HepG2 (cell line): ENCODE measurements around the gene NGDN. TPM values are rescaled to one million over a fixed set of nuclear protein-coding genes. Genes with fewer than 3 reads are reported as not detected.

ENCODE experiments used
- FOSL1 ChIP-seq: sonication (generic); formaldehyde crosslinking; IDR thresholded peaks from 2 replicates; pipeline ENCODE4 v1.9.0; 2021; ENCODE audit warnings: missing genetic modification reagents, borderline replicate concordance
- GABPA ChIP-seq, 2 experiments: IDR thresholded peaks; 2 replicates each; pipeline ENCODE4 v1.6.1; 2011 to 2016; ENCODE audit warnings: low read depth in 2 of 2, low read length in 1 of 2, missing biosample characterization in 1 of 2, missing genetic modification characterization in 1 of 2
- MAFG ChIP-seq: sonication (generic); formaldehyde crosslinking; IDR thresholded peaks from 2 replicates; pipeline ENCODE4 v1.5.1; 2020; ENCODE audit warnings: mild to moderate bottlenecking, missing genetic modification reagents
- MIER2 ChIP-seq: IDR thresholded peaks from 2 replicates; pipeline ENCODE4 v1.6.1; 2016; ENCODE audit warnings: missing biosample characterization, missing genetic modification reagents
- MLXIP ChIP-seq: sonication (generic); formaldehyde crosslinking; IDR thresholded peaks from 2 replicates; pipeline ENCODE4 v1.9.0; 2021; ENCODE audit warnings: missing genetic modification reagents, borderline replicate concordance
- PAX8 ChIP-seq: sonication (generic); formaldehyde crosslinking; IDR thresholded peaks from 2 replicates; pipeline ENCODE4 v1.8.0; 2022; ENCODE audit warnings: mild to moderate bottlenecking, missing genetic modification reagents, borderline replicate concordance
- SOX13 ChIP-seq, 3 experiments: fragments of 450-650 bp in 1 of 3; sonication (generic) in 1 of 3; formaldehyde crosslinking in 1 of 3; IDR thresholded peaks in 2 of 3; conservative IDR thresholded peaks in 1 of 3; 2 replicates each; pipeline versions ENCODE4 v1.5.0 to v1.6.1; 2016 to 2020; ENCODE audit warnings: antibody characterized with exemption in 1 of 3, mild to moderate bottlenecking in 1 of 3, missing compliant biosample characterization in 1 of 3, missing genetic modification reagents in 1 of 3, moderate library complexity in 1 of 3
- TEAD3 ChIP-seq: optimal IDR thresholded peaks from 2 replicates; pipeline ENCODE3; 2016; ENCODE audit warnings: borderline replicate concordance
- ZFX ChIP-seq: sonication (generic); formaldehyde crosslinking; IDR thresholded peaks from 2 replicates; pipeline ENCODE4 v1.4.0; 2020; ENCODE audit warnings: mild to moderate bottlenecking, low read depth, missing genetic modification reagents, moderate library complexity
- ZNF230 ChIP-seq: sonication (generic); formaldehyde crosslinking; IDR thresholded peaks from 2 replicates; pipeline ENCODE4 v1.4.0; 2020; ENCODE audit warnings: mild to moderate bottlenecking, missing genetic modification reagents
- ZNF331 ChIP-seq: sonication (generic); formaldehyde crosslinking; IDR thresholded peaks from 2 replicates; pipeline ENCODE4 v1.4.0; 2020; ENCODE audit warnings: missing genetic modification reagents
- ZNF337 ChIP-seq: sonication (generic); formaldehyde crosslinking; IDR thresholded peaks from 2 replicates; pipeline ENCODE4 v1.5.1; 2020; ENCODE audit warnings: missing genetic modification reagents, low read depth, mild to moderate bottlenecking, borderline replicate concordance
- ZNF572 ChIP-seq: sonication (generic); formaldehyde crosslinking; IDR thresholded peaks from 2 replicates; pipeline ENCODE4 v1.5.1; 2020; ENCODE audit warnings: mild to moderate bottlenecking, missing genetic modification reagents
- ZNF749 ChIP-seq: sonication (generic); formaldehyde crosslinking; IDR thresholded peaks from 2 replicates; pipeline ENCODE4 v1.8.0; 2022; ENCODE audit warnings: mild to moderate bottlenecking, missing genetic modification reagents, moderate library complexity, borderline replicate concordance
- ZNF766 ChIP-seq: sonication (generic); formaldehyde crosslinking; IDR thresholded peaks from 2 replicates; pipeline ENCODE4 v1.5.0; 2020; ENCODE audit warnings: missing genetic modification reagents, borderline replicate concordance
- ZNF768 ChIP-seq: sonication (generic); formaldehyde crosslinking; IDR thresholded peaks from 2 replicates; pipeline ENCODE4 v1.4.0; 2020; ENCODE audit warnings: missing genetic modification reagents
- ZUFSP ChIP-seq: sonication (generic); formaldehyde crosslinking; IDR thresholded peaks from 2 replicates; pipeline ENCODE4 v1.9.0; 2021; ENCODE audit warnings: missing genetic modification reagents, mild to moderate bottlenecking, borderline replicate concordance
- polyA plus RNA-seq, 8 experiments: library from polyadenylated mRNA; depleted of rRNA in 3 of 8; stranded (reverse) in 7 of 8; unstranded in 1 of 8; fragments of >200 nt; fragmentation: Illumina TruSeq in 4 of 8; extraction: Trizol in 4 of 8; gene quantifications; 2 replicates each; pipeline versions ENCODE4 v1.2.1 to v1.2.3, GENCODE V29; 2011 to 2016; ENCODE audit warnings: low read depth in 4 of 8, missing spikeins in 1 of 8, mixed read lengths in 1 of 8; ENCODE audit not compliant: insufficient read depth in 1 of 8
- total RNA-seq, 5 experiments: library from RNA; depleted of rRNA; stranded (reverse); fragments of >200 nt; fragmentation: Illumina TruSeq; extraction: Trizol; gene quantifications; 2 replicates each; pipeline ENCODE4 v1.2.3, GENCODE V29; 2016; ENCODE audit warnings: low read depth in 1 of 5
- TF ChIP-seq, protein P1 (sequence below): sonication (generic); formaldehyde crosslinking; IDR thresholded peaks from 2 replicates; pipeline ENCODE4 v1.4.0; 2020; ENCODE audit warnings: missing genetic modification reagents, borderline replicate concordance

NGDN gene
- total and polyA plus RNA-seq, 2 of the 13 experiments (the other 11 are each of a cell fraction or from before 2014, with no cell fraction given) = 154 to 216 TPM

GRCh38 chr14:23469127-23469905 lies at the start of gene NGDN (continued):
- TF ChIP-seq ZNF768 (CRISPR knock-in tag) (peak; percentile 82), PAX8 (peak; percentile 90; the same call in 1 of the 2 replicates), ZNF337 (peak; percentile 45; the same call in 1 of the 2 replicates), ZNF749 (CRISPR knock-in tag) (peak; percentile 42; the same call in 1 of the 2 replicates), ZFX (CRISPR knock-in tag) (peak; percentile 100), ZNF766 (CRISPR knock-in tag) (peak; percentile 53; the same call in 1 of the 2 replicates), GABPA (IDR thresholded peaks at IDR 0.05; ENCODE audit: low read depth, low read length) (peak; percentile 99), GABPA (CRISPR knock-in tag; IDR thresholded peaks at IDR 0.05; ENCODE audit: low read depth) (peak; percentile 100), FOSL1 (CRISPR knock-in tag) (0 out of 2 replicates have a peak, but pooled peaks have one; percentile 39), MLXIP (CRISPR knock-in tag) (peak; percentile 74; the same call in 1 of the 2 replicates), ZNF572 (CRISPR knock-in tag) (peak; percentile 94; the same call in 1 of the 2 replicates), ZUFSP (CRISPR knock-in tag) (no peak), TEAD3 (CRISPR knock-in tag) (peak; percentile 64), ZNF331 (peak; percentile 93), MAFG (CRISPR knock-in tag) (no peak), MIER2 (CRISPR knock-in tag) (peak; percentile 87), SOX13 (IDR thresholded peaks at IDR 0.05) (0 out of 2 replicates have a peak, but pooled peaks have one; percentile 26), SOX13 (CRISPR knock-in tag; conservative IDR thresholded peaks at IDR 0.05 in 1 of 2, IDR thresholded peaks at IDR 0.05 in 1 of 2) (peak in 1 of 2 experiments; percentile 58; a peak in 1 of 4 replicates), ZNF230 (CRISPR knock-in tag) (peak; percentile 94)
- TF ChIP-seq, protein P1, sequence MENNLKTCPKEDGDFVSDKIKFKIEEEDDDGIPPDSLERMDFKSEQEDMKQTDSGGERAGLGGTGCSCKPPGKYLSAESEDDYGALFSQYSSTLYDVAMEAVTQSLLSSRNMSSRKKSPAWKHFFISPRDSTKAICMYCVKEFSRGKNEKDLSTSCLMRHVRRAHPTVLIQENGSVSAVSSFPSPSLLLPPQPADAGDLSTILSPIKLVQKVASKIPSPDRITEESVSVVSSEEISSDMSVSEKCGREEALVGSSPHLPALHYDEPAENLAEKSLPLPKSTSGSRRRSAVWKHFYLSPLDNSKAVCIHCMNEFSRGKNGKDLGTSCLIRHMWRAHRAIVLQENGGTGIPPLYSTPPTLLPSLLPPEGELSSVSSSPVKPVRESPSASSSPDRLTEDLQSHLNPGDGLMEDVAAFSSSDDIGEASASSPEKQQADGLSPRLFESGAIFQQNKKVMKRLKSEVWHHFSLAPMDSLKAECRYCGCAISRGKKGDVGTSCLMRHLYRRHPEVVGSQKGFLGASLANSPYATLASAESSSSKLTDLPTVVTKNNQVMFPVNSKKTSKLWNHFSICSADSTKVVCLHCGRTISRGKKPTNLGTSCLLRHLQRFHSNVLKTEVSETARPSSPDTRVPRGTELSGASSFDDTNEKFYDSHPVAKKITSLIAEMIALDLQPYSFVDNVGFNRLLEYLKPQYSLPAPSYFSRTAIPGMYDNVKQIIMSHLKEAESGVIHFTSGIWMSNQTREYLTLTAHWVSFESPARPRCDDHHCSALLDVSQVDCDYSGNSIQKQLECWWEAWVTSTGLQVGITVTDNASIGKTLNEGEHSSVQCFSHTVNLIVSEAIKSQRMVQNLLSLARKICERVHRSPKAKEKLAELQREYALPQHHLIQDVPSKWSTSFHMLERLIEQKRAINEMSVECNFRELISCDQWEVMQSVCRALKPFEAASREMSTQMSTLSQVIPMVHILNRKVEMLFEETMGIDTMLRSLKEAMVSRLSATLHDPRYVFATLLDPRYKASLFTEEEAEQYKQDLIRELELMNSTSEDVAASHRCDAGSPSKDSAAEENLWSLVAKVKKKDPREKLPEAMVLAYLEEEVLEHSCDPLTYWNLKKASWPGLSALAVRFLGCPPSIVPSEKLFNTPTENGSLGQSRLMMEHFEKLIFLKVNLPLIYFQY (CRISPR knock-in tag) = no peak
